ENCODE data around the gene CT45A9.

- no peak for TF ChIP-seq EZH2 (IDR thresholded peaks at IDR 0.05; ENCODE audit: low read length, missing control alignments)
- no peak for TF ChIP-seq CTCF (conservative IDR thresholded peaks at IDR 0.05 in 1 of 2, IDR thresholded peaks at IDR 0.05 in 1 of 2; ENCODE audit: low read depth in 1 of 2, low read length in 2 of 2)
Measured at GRCh38 chrX:135910251-135910650, 38.6 kb upstream of the CT45A9 start.
